HepG2 (cell line): ENCODE data around the gene MCM6. TPM values are rescaled to one million over a fixed set of nuclear protein-coding genes. Genes with fewer than 3 reads are reported as not detected.
A peak's percentile ranks its signal among the peaks of the same experiment; 100 is the strongest.

ENCODE experiments used
- CBFB ChIP-seq: sonication (generic); formaldehyde crosslinking; IDR thresholded peaks from 2 replicates; pipeline ENCODE4 v1.4.0; 2020; ENCODE audit warnings: missing genetic modification reagents
- ESRRA ChIP-seq: sonication (generic); formaldehyde crosslinking; IDR thresholded peaks from 2 replicates; pipeline ENCODE4 v1.5.1; 2020; ENCODE audit warnings: mild to moderate bottlenecking, low read depth, missing genetic modification reagents
- GRHL1 ChIP-seq: sonication (generic); formaldehyde crosslinking; conservative IDR thresholded peaks from 2 replicates; pipeline ENCODE4 v1.8.0; 2022; ENCODE audit warnings: missing genetic modification reagents
- MAFG ChIP-seq: sonication (generic); formaldehyde crosslinking; IDR thresholded peaks from 2 replicates; pipeline ENCODE4 v1.5.1; 2020; ENCODE audit warnings: mild to moderate bottlenecking, missing genetic modification reagents
- RBFOX2 ChIP-seq: fragments of 200-400 bp; formaldehyde crosslinking; IDR thresholded peaks from 2 replicates; pipeline ENCODE4 v1.6.1; 2017; ENCODE audit warnings: low read depth, mild to moderate bottlenecking, low read length
- RFX5 ChIP-seq: IDR thresholded peaks from 2 replicates; pipeline ENCODE4 v1.6.1; 2011; ENCODE audit warnings: low read depth, low read length, improper control_type of control experiment
- RORA ChIP-seq: sonication (generic); formaldehyde crosslinking; IDR thresholded peaks from 2 replicates; pipeline ENCODE4 v1.5.0; 2020; ENCODE audit warnings: mild to moderate bottlenecking, missing genetic modification reagents, moderate library complexity
- SNRNP70 ChIP-seq: fragments of 200-400 bp; formaldehyde crosslinking; IDR thresholded peaks from 2 replicates; pipeline ENCODE4 v1.6.1; 2017; ENCODE audit warnings: mild to moderate bottlenecking, low read depth, low read length, moderate library complexity
- ZFP36L1 ChIP-seq: sonication (generic); formaldehyde crosslinking; IDR thresholded peaks from 2 replicates; pipeline ENCODE4 v1.8.0; 2022; ENCODE audit warnings: mild to moderate bottlenecking, missing genetic modification reagents, moderate library complexity
- ZNF264 ChIP-seq: sonication (generic); formaldehyde crosslinking; IDR thresholded peaks from 2 replicates; pipeline ENCODE4 v1.4.0; 2020; ENCODE audit warnings: missing genetic modification reagents
- ZNF292 ChIP-seq: sonication (generic); formaldehyde crosslinking; IDR thresholded peaks from 2 replicates; pipeline ENCODE4 v1.8.1; 2022; ENCODE audit warnings: mild to moderate bottlenecking, low read depth, missing genetic modification reagents, borderline replicate concordance
- ZNF431 ChIP-seq: sonication (generic); formaldehyde crosslinking; IDR thresholded peaks from 2 replicates; pipeline ENCODE4 v1.9.0; 2022; ENCODE audit warnings: missing genetic modification reagents, low read depth, mild to moderate bottlenecking, borderline replicate concordance
- ZNF549 ChIP-seq: sonication (generic); formaldehyde crosslinking; IDR thresholded peaks from 2 replicates; pipeline ENCODE4 v1.5.0; 2020; ENCODE audit warnings: missing genetic modification reagents
- ZNF7 ChIP-seq: IDR thresholded peaks from 2 replicates; pipeline ENCODE4 v1.6.1; 2016; ENCODE audit warnings: missing biosample characterization, missing genetic modification reagents
- ZNF782 ChIP-seq: sonication (generic); formaldehyde crosslinking; IDR thresholded peaks from 2 replicates; pipeline ENCODE4 v1.4.0; 2020; ENCODE audit warnings: missing genetic modification reagents, mild to moderate bottlenecking, borderline replicate concordance
- ZNF883 ChIP-seq: sonication (generic); formaldehyde crosslinking; IDR thresholded peaks from 2 replicates; pipeline ENCODE4 v1.5.1; 2020; ENCODE audit warnings: mild to moderate bottlenecking, missing genetic modification reagents; ENCODE audit errors: not compliant biosample characterization
- ZSCAN20 ChIP-seq: sonication (generic); formaldehyde crosslinking; IDR thresholded peaks from 2 replicates; pipeline ENCODE4 v1.4.0; 2020; ENCODE audit warnings: missing genetic modification reagents, mild to moderate bottlenecking, borderline replicate concordance
- polyA plus RNA-seq, 8 experiments: library from polyadenylated mRNA; depleted of rRNA in 3 of 8; stranded (reverse) in 7 of 8; unstranded in 1 of 8; fragments of >200 nt; fragmentation: Illumina TruSeq in 4 of 8; extraction: Trizol in 4 of 8; gene quantifications; 2 replicates each; pipeline versions ENCODE4 v1.2.1 to v1.2.3, GENCODE V29; 2011 to 2016; ENCODE audit warnings: low read depth in 4 of 8, missing spikeins in 1 of 8, mixed read lengths in 1 of 8; ENCODE audit not compliant: insufficient read depth in 1 of 8
- total RNA-seq, 5 experiments: library from RNA; depleted of rRNA; stranded (reverse); fragments of >200 nt; fragmentation: Illumina TruSeq; extraction: Trizol; gene quantifications; 2 replicates each; pipeline ENCODE4 v1.2.3, GENCODE V29; 2016; ENCODE audit warnings: low read depth in 1 of 5
- TF ChIP-seq, protein P1 (sequence below): sonication (generic); formaldehyde crosslinking; IDR thresholded peaks from 2 replicates; pipeline ENCODE4 v1.4.0; 2020; ENCODE audit warnings: missing genetic modification reagents, borderline replicate concordance
- TF ChIP-seq, protein P2 (sequence below): sonication (generic); formaldehyde crosslinking; IDR thresholded peaks from 2 replicates; pipeline ENCODE4 v1.8.1; 2023; ENCODE audit warnings: mild to moderate bottlenecking, moderate library complexity, missing genetic modification reagents
- TF ChIP-seq, protein P3 (sequence below): sonication (generic); formaldehyde crosslinking; IDR thresholded peaks from 2 replicates; pipeline ENCODE4 v1.4.0; 2020; ENCODE audit warnings: mild to moderate bottlenecking, missing genetic modification reagents

MCM6 gene
- total and polyA plus RNA-seq, 2 of the 13 experiments (the other 11 are each of a cell fraction or from before 2014, with no cell fraction given), result 9.7 to 18.7 TPM

DNA sequence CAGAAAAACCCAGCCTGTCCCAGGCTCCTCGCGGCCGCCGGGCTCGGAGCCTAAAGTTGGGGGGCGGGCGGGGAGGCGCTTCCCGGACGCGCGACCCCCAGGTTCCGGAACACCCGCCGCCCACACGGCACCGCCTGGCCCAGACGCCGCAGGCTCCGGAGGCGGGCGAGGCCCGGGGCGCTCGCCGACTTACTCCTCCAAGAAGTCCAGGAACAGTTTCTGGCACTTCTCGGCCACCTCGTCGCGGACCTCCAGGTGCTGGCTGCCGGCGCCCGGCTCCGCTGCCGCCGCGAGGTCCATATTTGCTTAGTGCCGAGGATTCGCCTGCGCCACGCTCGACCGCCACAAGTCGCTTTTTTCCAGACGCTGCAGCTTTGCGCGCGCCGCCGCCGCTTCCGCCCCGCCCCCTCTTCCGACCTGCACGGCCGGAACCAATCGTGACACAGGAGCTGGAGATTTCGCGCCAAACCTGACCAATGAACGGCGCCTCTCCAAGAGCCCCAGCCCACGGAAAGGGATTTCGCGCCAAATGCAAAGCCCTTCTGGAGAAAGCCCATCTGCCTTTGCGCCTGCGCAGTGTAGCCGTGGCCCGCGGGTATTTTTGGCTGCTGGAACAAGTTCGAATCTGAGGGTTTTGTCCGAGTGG, at the start of gene MCM6 (continued):
- TF ChIP-seq, protein P1, sequence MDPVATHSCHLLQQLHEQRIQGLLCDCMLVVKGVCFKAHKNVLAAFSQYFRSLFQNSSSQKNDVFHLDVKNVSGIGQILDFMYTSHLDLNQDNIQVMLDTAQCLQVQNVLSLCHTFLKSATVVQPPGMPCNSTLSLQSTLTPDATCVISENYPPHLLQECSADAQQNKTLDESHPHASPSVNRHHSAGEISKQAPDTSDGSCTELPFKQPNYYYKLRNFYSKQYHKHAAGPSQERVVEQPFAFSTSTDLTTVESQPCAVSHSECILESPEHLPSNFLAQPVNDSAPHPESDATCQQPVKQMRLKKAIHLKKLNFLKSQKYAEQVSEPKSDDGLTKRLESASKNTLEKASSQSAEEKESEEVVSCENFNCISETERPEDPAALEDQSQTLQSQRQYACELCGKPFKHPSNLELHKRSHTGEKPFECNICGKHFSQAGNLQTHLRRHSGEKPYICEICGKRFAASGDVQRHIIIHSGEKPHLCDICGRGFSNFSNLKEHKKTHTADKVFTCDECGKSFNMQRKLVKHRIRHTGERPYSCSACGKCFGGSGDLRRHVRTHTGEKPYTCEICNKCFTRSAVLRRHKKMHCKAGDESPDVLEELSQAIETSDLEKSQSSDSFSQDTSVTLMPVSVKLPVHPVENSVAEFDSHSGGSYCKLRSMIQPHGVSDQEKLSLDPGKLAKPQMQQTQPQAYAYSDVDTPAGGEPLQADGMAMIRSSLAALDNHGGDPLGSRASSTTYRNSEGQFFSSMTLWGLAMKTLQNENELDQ (CRISPR knock-in tag), result no peak
- TF ChIP-seq ZNF264 (CRISPR knock-in tag), result peak; percentile 62; the same call in 1 of the 2 replicates
- no peak for TF ChIP-seq SNRNP70
- no peak for TF ChIP-seq GRHL1
- no peak; the same call in 1 of the 2 replicates for TF ChIP-seq ZSCAN20 (CRISPR knock-in tag)
- TF ChIP-seq ZNF883 (CRISPR knock-in tag), result peak; percentile 43
- TF ChIP-seq, protein P2, sequence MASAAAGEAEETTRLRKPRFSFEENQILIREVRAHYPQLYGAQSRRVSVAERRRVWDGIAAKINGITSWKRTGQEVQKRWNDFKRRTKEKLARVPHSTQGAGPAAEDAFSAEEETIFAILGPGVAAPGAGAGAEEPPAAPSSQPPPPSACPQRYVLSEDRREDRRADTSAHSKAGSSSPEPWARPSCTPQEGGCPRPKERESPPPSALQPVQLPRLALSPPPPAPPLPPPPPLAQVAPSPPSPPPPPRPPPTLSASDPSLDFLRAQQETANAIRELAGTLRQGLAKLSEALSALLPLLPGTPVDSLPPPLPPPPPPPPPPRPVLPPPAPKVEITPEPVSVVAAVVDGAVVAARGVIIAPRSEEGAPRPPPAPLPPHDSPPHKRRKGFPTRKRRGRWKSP (CRISPR knock-in tag), result peak; percentile 93
- TF ChIP-seq ZNF431, result no peak
- TF ChIP-seq ZNF549, result no peak
- TF ChIP-seq ZNF782, result 0 out of 2 replicates have a peak, but pooled peaks have one; percentile 21
- peak; percentile 53; the same call in 1 of the 2 replicates for TF ChIP-seq ZFP36L1
- TF ChIP-seq, protein P3, sequence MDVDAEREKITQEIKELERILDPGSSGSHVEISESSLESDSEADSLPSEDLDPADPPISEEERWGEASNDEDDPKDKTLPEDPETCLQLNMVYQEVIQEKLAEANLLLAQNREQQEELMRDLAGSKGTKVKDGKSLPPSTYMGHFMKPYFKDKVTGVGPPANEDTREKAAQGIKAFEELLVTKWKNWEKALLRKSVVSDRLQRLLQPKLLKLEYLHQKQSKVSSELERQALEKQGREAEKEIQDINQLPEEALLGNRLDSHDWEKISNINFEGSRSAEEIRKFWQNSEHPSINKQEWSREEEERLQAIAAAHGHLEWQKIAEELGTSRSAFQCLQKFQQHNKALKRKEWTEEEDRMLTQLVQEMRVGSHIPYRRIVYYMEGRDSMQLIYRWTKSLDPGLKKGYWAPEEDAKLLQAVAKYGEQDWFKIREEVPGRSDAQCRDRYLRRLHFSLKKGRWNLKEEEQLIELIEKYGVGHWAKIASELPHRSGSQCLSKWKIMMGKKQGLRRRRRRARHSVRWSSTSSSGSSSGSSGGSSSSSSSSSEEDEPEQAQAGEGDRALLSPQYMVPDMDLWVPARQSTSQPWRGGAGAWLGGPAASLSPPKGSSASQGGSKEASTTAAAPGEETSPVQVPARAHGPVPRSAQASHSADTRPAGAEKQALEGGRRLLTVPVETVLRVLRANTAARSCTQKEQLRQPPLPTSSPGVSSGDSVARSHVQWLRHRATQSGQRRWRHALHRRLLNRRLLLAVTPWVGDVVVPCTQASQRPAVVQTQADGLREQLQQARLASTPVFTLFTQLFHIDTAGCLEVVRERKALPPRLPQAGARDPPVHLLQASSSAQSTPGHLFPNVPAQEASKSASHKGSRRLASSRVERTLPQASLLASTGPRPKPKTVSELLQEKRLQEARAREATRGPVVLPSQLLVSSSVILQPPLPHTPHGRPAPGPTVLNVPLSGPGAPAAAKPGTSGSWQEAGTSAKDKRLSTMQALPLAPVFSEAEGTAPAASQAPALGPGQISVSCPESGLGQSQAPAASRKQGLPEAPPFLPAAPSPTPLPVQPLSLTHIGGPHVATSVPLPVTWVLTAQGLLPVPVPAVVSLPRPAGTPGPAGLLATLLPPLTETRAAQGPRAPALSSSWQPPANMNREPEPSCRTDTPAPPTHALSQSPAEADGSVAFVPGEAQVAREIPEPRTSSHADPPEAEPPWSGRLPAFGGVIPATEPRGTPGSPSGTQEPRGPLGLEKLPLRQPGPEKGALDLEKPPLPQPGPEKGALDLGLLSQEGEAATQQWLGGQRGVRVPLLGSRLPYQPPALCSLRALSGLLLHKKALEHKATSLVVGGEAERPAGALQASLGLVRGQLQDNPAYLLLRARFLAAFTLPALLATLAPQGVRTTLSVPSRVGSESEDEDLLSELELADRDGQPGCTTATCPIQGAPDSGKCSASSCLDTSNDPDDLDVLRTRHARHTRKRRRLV (CRISPR knock-in tag), result no peak
- no peak for TF ChIP-seq MAFG (CRISPR knock-in tag)
- no peak for TF ChIP-seq RORA (CRISPR knock-in tag)
- TF ChIP-seq ZNF292, result no peak
- peak; percentile 74 for TF ChIP-seq RBFOX2
- TF ChIP-seq RFX5, result no peak
- TF ChIP-seq ZNF7, result no peak
- peak; percentile 22; the same call in 1 of the 2 replicates for TF ChIP-seq ESRRA (CRISPR knock-in tag)
- no peak for TF ChIP-seq CBFB
